Smooth muscle cell (in vitro differentiated cells): ENCODE results near the gene SLC25A44. TPM values are rescaled to one million over a fixed set of nuclear protein-coding genes. Genes with fewer than 3 reads are reported as not detected.

Source experiments
- DNase-seq: peaks from one replicate; lab custom pipeline; 2025; ENCODE audit not compliant: unreplicated experiment; lab: John Stamatoyannopoulos, UW
- H2AFZ ChIP-seq: fragments of 200-600 bp; sonication (generic); 2 replicates; pipeline ENCODE4 v1.6.0; 2016; ENCODE audit warnings: antibody characterized with exemption, low read depth, mild to moderate bottlenecking
- H3F3A ChIP-seq: fragments of 200-600 bp; sonication (generic); 2 replicates; pipeline ENCODE4 v1.6.0; 2017; ENCODE audit warnings: antibody characterized with exemption, low read depth
- H3K27ac ChIP-seq: fragments of 200-600 bp; sonication (generic); 2 replicates; pipeline ENCODE4 v1.5.1; 2016; ENCODE audit warnings: low read depth, mild to moderate bottlenecking
- H3K27me3 ChIP-seq: fragments of 200-600 bp; sonication (generic); 2 replicates; pipeline ENCODE4 v1.6.1; 2016; ENCODE audit warnings: low read depth, mild to moderate bottlenecking
- H3K36me3 ChIP-seq: fragments of 200-600 bp; sonication (generic); 2 replicates; pipeline ENCODE4 v1.5.1; 2016; ENCODE audit warnings: low read depth
- H3K4me1 ChIP-seq: fragments of 200-600 bp; sonication (generic); 2 replicates; pipeline ENCODE4 v1.5.1; 2016; ENCODE audit warnings: low read depth
- H3K4me2 ChIP-seq: fragments of 200-600 bp; sonication (generic); 2 replicates; pipeline ENCODE4 v1.6.0; 2016; ENCODE audit warnings: mild to moderate bottlenecking
- H3K4me3 ChIP-seq: fragments of 200-600 bp; sonication (generic); 2 replicates; pipeline ENCODE4 v1.5.1; 2016; ENCODE audit warnings: mild to moderate bottlenecking
- H3K79me2 ChIP-seq: fragments of 200-600 bp; sonication (generic); 2 replicates; pipeline ENCODE4 v1.6.0; 2016; ENCODE audit warnings: low read depth, mild to moderate bottlenecking
- H3K9ac ChIP-seq: fragments of 200-600 bp; sonication (generic); 2 replicates; pipeline ENCODE4 v1.6.0; 2016; ENCODE audit warnings: low read depth
- H3K9me3 ChIP-seq: fragments of 200-600 bp; sonication (generic); replicated peaks from 2 replicates; pipeline ENCODE4 v1.5.1; 2016; ENCODE audit warnings: low read depth
- H4K20me1 ChIP-seq: fragments of 200-600 bp; sonication (generic); 2 replicates; pipeline ENCODE4 v1.6.0; 2016; ENCODE audit warnings: low read depth
- CTCF ChIP-seq: fragments of 200-600 bp; sonication (generic); IDR thresholded peaks from 2 replicates; pipeline ENCODE4 v1.5.1; 2017; ENCODE audit warnings: borderline replicate concordance, mild to moderate bottlenecking, antibody characterized with exemption; ENCODE audit not compliant: insufficient read depth, poor library complexity, severe bottlenecking
- WGBS: methylation state at CpG from one replicate; pipeline ENCODE4 v1.1.7; 2016; ENCODE audit warnings: low lambda C conversion rate; 5-methylcytosine and 5-hydroxymethylcytosine counted together
- polyA plus RNA-seq: library from polyadenylated mRNA; unstranded; fragments of >200 nt; fragmentation: Nextera tagmentation; extraction: Ambion mirVana; gene quantifications from 2 replicates; pipeline ENCODE4 v1.2.1, GENCODE V29; 2016
- total RNA-seq: library from RNA; depleted of rRNA; stranded (reverse); fragments of >200 nt; gene quantifications from 2 replicates; pipeline ENCODE4 v1.2.3, GENCODE V29; 2014

Gene SLC25A44
- total and polyA plus RNA-seq, 2 experiments from 2014 or later, result 11.4 to 11.6 TPM

GRCh38 chr1:156157506-156157905, 36.4 kb upstream of the SLC25A44 start:
- Histone ChIP-seq H3F3A (no peaks in the 10 kb centered on the region), H3K27ac (no peak overlapping the region), H3K9ac (no peak overlapping the region), H3K4me1 (no peaks in the 10 kb centered on the region), H4K20me1 (no peaks in the 10 kb centered on the region), H3K79me2 (no peaks in the 10 kb centered on the region), H3K4me3 (no peak overlapping the region), H3K9me3 (no peaks in the 10 kb centered on the region), H3K4me2 (no peak overlapping the region), H3K27me3 (no peaks in the 10 kb centered on the region), H2AFZ (no peak overlapping the region), H3K36me3 (no peaks in the 10 kb centered on the region)
- WGBS, result 99% methylated on average over 3 of the region's 3 CpGs
- DNase-seq, result no peak
- TF ChIP-seq CTCF, result no peak

- H3K4me2 ChIP-seq, result no peak overlapping the region
- H3K27ac ChIP-seq, result no peak overlapping the region
- WGBS, result 88% methylated on average over 5 of the region's 5 CpGs
- TF ChIP-seq CTCF, result no peak
- H3K27me3 ChIP-seq, result no peaks in the 10 kb centered on the region
- no peaks in the 10 kb centered on the region for H4K20me1 ChIP-seq
- DNase-seq, result no peak
- no peak overlapping the region for H3K9ac ChIP-seq
- no peak overlapping the region for H3K4me3 ChIP-seq
- no peaks in the 10 kb centered on the region for H3F3A ChIP-seq
- H3K9me3 ChIP-seq, result no peaks in the 10 kb centered on the region
- no peaks in the 10 kb centered on the region for H3K79me2 ChIP-seq
- no peak overlapping the region for H2AFZ ChIP-seq
- H3K36me3 ChIP-seq, result no peaks in the 10 kb centered on the region
- no peaks in the 10 kb centered on the region for H3K4me1 ChIP-seq
These were observed 35.9 kb upstream of the SLC25A44 start for GRCh38 chr1:156157966-156158365.

- WGBS, result 78% methylated on average over 13 of the region's 13 CpGs
- no peaks in the 10 kb centered on the region for H3F3A ChIP-seq
- H3K36me3 ChIP-seq, result no peaks in the 10 kb centered on the region
- no peak overlapping the region for H3K27ac ChIP-seq
- H3K9ac ChIP-seq, result no peak overlapping the region
- no peak for TF ChIP-seq CTCF
- H3K4me3 ChIP-seq, result peak overlapping the region; percentile 46
- H4K20me1 ChIP-seq, result no peaks in the 10 kb centered on the region
- DNase-seq, result no peak
- no peak overlapping the region for H2AFZ ChIP-seq
- no peaks in the 10 kb centered on the region for H3K27me3 ChIP-seq
- no peaks in the 10 kb centered on the region for H3K4me1 ChIP-seq
- no peaks in the 10 kb centered on the region for H3K9me3 ChIP-seq
- H3K4me2 ChIP-seq, result peak overlapping the region; percentile 79
- no peaks in the 10 kb centered on the region for H3K79me2 ChIP-seq
These were observed 33.7 kb upstream of the SLC25A44 start for GRCh38 chr1:156160000-156160742.

- Histone ChIP-seq H3K27me3 (no peaks in the 10 kb centered on the region), H3F3A (no peaks in the 10 kb centered on the region), H3K4me1 (no peaks in the 10 kb centered on the region), H2AFZ (peak overlapping the region; percentile 15), H3K4me2 (peak overlapping the region; percentile 79), H3K27ac (peak overlapping the region; percentile 32), H3K36me3 (no peaks in the 10 kb centered on the region), H4K20me1 (no peaks in the 10 kb centered on the region), H3K79me2 (no peaks in the 10 kb centered on the region), H3K4me3 (peak overlapping the region; percentile 46), H3K9ac (no peak overlapping the region), H3K9me3 (no peaks in the 10 kb centered on the region)
- DNase-seq, result peak; percentile 78
- 9% methylated on average over 16 of the region's 22 CpGs for WGBS
- TF ChIP-seq CTCF, result no peak
These were observed 33.1 kb upstream of the SLC25A44 start for GRCh38 chr1:156160743-156161171.
